Stimulated activated naive CD8-positive, alpha-beta T cell treated with anti-CD3 and anti-CD28 coated beads, Interleukin-15, Interleukin-2, amounts not matched to agents 100 U/mL and 50 U/mL, for 24 hours (primary cell): Measurements from ENCODE around the gene HGFAC.

Source experiments
- ATAC-seq: fragments of 150-1000 bp; cut with Tn5 transposase; one replicate; pipeline ENCODE4 v1.10.0; 2021
- DNase-seq: peaks from one replicate; pipeline ENCODE4 v3.0.0; 2021

Gene HGFAC

GRCh38 chr4:3487861-3488260, 46.1 kb downstream of the HGFAC start:
- no peak for DNase-seq
- no peak for ATAC-seq

- DNase-seq: no peak
- no peak for ATAC-seq
Observed at GRCh38 chr4:3488820-3489219, 47.1 kb downstream of the HGFAC start.

GRCh38 chr4:3489451-3489962, 47.7 kb downstream of the HGFAC start:
- ATAC-seq (peak; percentile 44), DNase-seq (peak; percentile 51)

GRCh38 chr4:3491681-3492405, 50.1 kb downstream of the HGFAC start:
- no peak for ATAC-seq
- no peak for DNase-seq

GRCh38 chr4:3492741-3493719, 51.3 kb downstream of the HGFAC start:
- no peak for ATAC-seq

GRCh38 chr4:3493720-3494461, 52.1 kb downstream of the HGFAC start:
- ATAC-seq (no peak), DNase-seq (no peak)

More at GRCh38 chr4:3492741-3493719, 51.3 kb downstream of the HGFAC start:
- DNase-seq: no peak

- ATAC-seq: no peak
- no peak for DNase-seq
Observed at GRCh38 chr4:3494462-3494871, 52.7 kb downstream of the HGFAC start.

GRCh38 chr4:3495204-3495975, 53.6 kb downstream of the HGFAC start:
- ATAC-seq: no peak
- DNase-seq: no peak

GRCh38 chr4:3496021-3496420, 54.3 kb downstream of the HGFAC start:
- no peak for ATAC-seq

GRCh38 chr4:3497095-3497494, 55.3 kb downstream of the HGFAC start:
- ATAC-seq (no peak), DNase-seq (no peak)

More at GRCh38 chr4:3496021-3496420, 54.3 kb downstream of the HGFAC start:
- no peak for DNase-seq

- no peak for DNase-seq
- ATAC-seq: no peak
Observed at GRCh38 chr4:3497523-3498389, 56.0 kb downstream of the HGFAC start.

- ATAC-seq: no peak
- DNase-seq: no peak
Observed at GRCh38 chr4:3498407-3498806, 56.6 kb downstream of the HGFAC start.
